Neural cell (in vitro differentiated cells): Measurements from ENCODE around the gene CACNA1H. TPM values are rescaled to one million over a fixed set of nuclear protein-coding genes. Genes with fewer than 3 reads are reported as not detected.

Experiments
- H2AFZ ChIP-seq: fragments of 200-600, 300-800 bp; sonication (generic), shearing (Covaris generic); 2 replicates; pipeline ENCODE4 v1.6.0; 2014; ENCODE audit warnings: low read depth, mild to moderate bottlenecking, antibody characterized with exemption, low read length, moderate library complexity
- H3F3A ChIP-seq: fragments of 200-600 bp; shearing (Covaris generic); 2 replicates; pipeline ENCODE4 v1.6.1; 2016; ENCODE audit warnings: mild to moderate bottlenecking, moderate library complexity, mixed read lengths, antibody characterized with exemption, low read length; ENCODE audit not compliant: insufficient read depth, poor library complexity, severe bottlenecking
- H3K27ac ChIP-seq: fragments of 200-600, 300-800 bp; sonication (generic), shearing (Covaris generic); 2 replicates; pipeline ENCODE4 v1.5.1; 2014; ENCODE audit warnings: mild to moderate bottlenecking, low read length, moderate library complexity
- H3K27me3 ChIP-seq: fragments of 300-800, 200-600 bp; sonication (generic), shearing (Covaris generic); 2 replicates; pipeline ENCODE4 v1.6.0; 2014; ENCODE audit warnings: mild to moderate bottlenecking, low read depth, low read length, moderate library complexity; ENCODE audit not compliant: insufficient read depth
- H3K36me3 ChIP-seq: fragments of 300-800, 200-600 bp; sonication (generic), shearing (Covaris generic); 2 replicates; pipeline ENCODE4 v1.5.1; 2014; ENCODE audit warnings: mild to moderate bottlenecking, antibody characterized with exemption, low read length, moderate library complexity; ENCODE audit not compliant: insufficient read depth
- H3K4me2 ChIP-seq: fragments of 300-800, 200-600 bp; sonication (generic), shearing (Covaris generic); 2 replicates; pipeline ENCODE4 v1.6.0; 2014; ENCODE audit warnings: mild to moderate bottlenecking, low read length
- H3K4me3 ChIP-seq: fragments of 300-800, 200-600 bp; sonication (generic), shearing (Covaris generic); 2 replicates; pipeline ENCODE4 v1.5.1; 2014; ENCODE audit warnings: mild to moderate bottlenecking, low read length, moderate library complexity
- H3K79me2 ChIP-seq: fragments of 200-600 bp; shearing (Covaris generic); replicated peaks from 2 replicates; pipeline ENCODE4 v1.6.0; 2014; ENCODE audit warnings: mild to moderate bottlenecking, low read length, moderate library complexity; ENCODE audit not compliant: insufficient read depth
- H3K9ac ChIP-seq: fragments of 300-800, 200-600 bp; sonication (generic), shearing (Covaris generic); 2 replicates; pipeline ENCODE4 v1.6.1; 2016; ENCODE audit warnings: mild to moderate bottlenecking, low read length, mixed read lengths
- H3K9me2 ChIP-seq: fragments of 200-600 bp; shearing (Covaris generic); 2 replicates; pipeline ENCODE4 v1.6.1; 2016; ENCODE audit warnings: mild to moderate bottlenecking, low read length, mixed read lengths; ENCODE audit not compliant: insufficient read depth
- H3K9me3 ChIP-seq: fragments of 200-600, 300-800 bp; sonication (generic), shearing (Covaris generic); 2 replicates; pipeline ENCODE4 v1.6.1; 2016; ENCODE audit warnings: mild to moderate bottlenecking, mixed run types, low read length, moderate library complexity, mixed read lengths
- H4K20me1 ChIP-seq: fragments of 200-600 bp; shearing (Covaris generic); 2 replicates; pipeline ENCODE4 v1.6.1; 2016; ENCODE audit warnings: mild to moderate bottlenecking, mixed run types; ENCODE audit not compliant: insufficient read depth
- EP300 ChIP-seq: fragments of 450-650 bp; conservative IDR thresholded peaks from 2 replicates; pipeline ENCODE4 v1.6.1; 2014; ENCODE audit warnings: antibody characterized with exemption, mild to moderate bottlenecking, moderate library complexity; ENCODE audit not compliant: poor library complexity, severe bottlenecking
- EZH2 ChIP-seq: fragments of 200-600, 300-800 bp; shearing (Covaris generic), sonication (generic); IDR thresholded peaks from 2 replicates; pipeline ENCODE4 v1.6.1; 2014; ENCODE audit warnings: antibody characterized with exemption, low read length, borderline replicate concordance, mild to moderate bottlenecking; ENCODE audit not compliant: insufficient read depth, poor library complexity, severe bottlenecking
- MXI1 ChIP-seq: fragments of 450-650 bp; conservative IDR thresholded peaks from 2 replicates; pipeline ENCODE4 v1.6.1; 2014; ENCODE audit warnings: antibody characterized with exemption, mild to moderate bottlenecking; ENCODE audit not compliant: poor library complexity, severe bottlenecking
- POLR2AphosphoS5 ChIP-seq: IDR thresholded peaks from 2 replicates; pipeline ENCODE4 v1.6.1; 2012
- RAD21 ChIP-seq: fragments of 450-650 bp; conservative IDR thresholded peaks from 2 replicates; pipeline ENCODE4 v1.6.1; 2014; ENCODE audit warnings: antibody characterized with exemption, mild to moderate bottlenecking, moderate library complexity
- REST ChIP-seq: IDR thresholded peaks from 2 replicates; pipeline ENCODE4 v1.6.1; 2012; ENCODE audit warnings: borderline replicate concordance
- SMC3 ChIP-seq: fragments of 450-650 bp; conservative IDR thresholded peaks from 2 replicates; pipeline ENCODE4 v1.6.1; 2014; ENCODE audit warnings: antibody characterized with exemption, mild to moderate bottlenecking, moderate library complexity; ENCODE audit not compliant: poor library complexity
- TAF1 ChIP-seq: IDR thresholded peaks from 2 replicates; pipeline ENCODE4 v1.6.1; 2012; ENCODE audit warnings: low read depth
- polyA plus RNA-seq: library from polyadenylated mRNA; depleted of rRNA; stranded (reverse); fragments of >200 nt; gene quantifications from 2 replicates; pipeline ENCODE4 v1.2.3, GENCODE V29; 2014
- TF ChIP-seq, protein P1 (sequence below): fragments of 450-650 bp; IDR thresholded peaks from 2 replicates; pipeline ENCODE4 v1.5.1; 2014; ENCODE audit warnings: antibody characterized with exemption, mild to moderate bottlenecking, moderate library complexity; ENCODE audit not compliant: poor library complexity, severe bottlenecking

The CACNA1H gene
- polyA plus RNA-seq, 1 donor from 2014 or later: 27.7 TPM

DNA sequence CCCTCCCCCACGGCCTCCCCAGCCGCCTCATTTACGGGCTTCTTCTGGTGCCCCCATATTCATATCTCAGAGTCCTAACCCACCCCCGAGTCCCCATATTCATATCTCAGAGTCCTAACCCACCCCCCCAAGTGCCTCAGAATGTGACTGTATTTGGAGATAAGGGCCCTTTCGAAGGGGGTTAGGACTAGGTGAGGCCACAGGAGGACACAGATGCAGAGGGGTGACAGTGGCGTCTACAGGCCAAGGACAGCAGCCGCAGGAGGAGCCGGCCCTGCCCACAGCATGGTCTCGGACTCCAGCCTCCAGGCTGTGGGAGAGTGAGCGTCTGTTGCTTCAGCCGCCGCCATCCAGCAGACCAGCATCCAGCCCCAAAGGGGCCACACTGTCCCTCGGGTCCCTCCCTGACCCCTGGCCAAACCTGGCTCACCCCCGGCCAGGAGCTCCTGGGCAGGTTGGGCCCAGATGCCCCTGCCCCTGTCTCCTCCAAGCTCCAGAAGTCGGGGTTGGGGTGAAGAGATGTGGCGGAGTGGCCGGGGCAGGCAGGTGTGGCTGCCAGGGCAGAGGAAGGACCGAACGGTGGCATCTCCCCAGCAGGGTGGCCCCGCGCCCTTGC is 25.5 kb downstream of the CACNA1H start:
- no peaks in the 10 kb centered on the region for H3K27me3 ChIP-seq
- H2AFZ ChIP-seq: no peak overlapping the region
- H3K79me2 ChIP-seq: no peaks in the 10 kb centered on the region
- H3F3A ChIP-seq: no peaks in the 10 kb centered on the region
- no peak overlapping the region for H3K4me3 ChIP-seq
- no peaks in the 10 kb centered on the region for H3K9me3 ChIP-seq
- no peak overlapping the region for H3K4me2 ChIP-seq
- no peaks in the 10 kb centered on the region for H3K9me2 ChIP-seq
- no peaks in the 10 kb centered on the region for H3K36me3 ChIP-seq
- TF ChIP-seq POLR2AphosphoS5 (no peak), TAF1 (no peak), EP300 (no peak), MXI1 (no peak), RAD21 (no peak), REST (no peak), SMC3 (no peak), EZH2 (no peak)
- TF ChIP-seq, protein P1, sequence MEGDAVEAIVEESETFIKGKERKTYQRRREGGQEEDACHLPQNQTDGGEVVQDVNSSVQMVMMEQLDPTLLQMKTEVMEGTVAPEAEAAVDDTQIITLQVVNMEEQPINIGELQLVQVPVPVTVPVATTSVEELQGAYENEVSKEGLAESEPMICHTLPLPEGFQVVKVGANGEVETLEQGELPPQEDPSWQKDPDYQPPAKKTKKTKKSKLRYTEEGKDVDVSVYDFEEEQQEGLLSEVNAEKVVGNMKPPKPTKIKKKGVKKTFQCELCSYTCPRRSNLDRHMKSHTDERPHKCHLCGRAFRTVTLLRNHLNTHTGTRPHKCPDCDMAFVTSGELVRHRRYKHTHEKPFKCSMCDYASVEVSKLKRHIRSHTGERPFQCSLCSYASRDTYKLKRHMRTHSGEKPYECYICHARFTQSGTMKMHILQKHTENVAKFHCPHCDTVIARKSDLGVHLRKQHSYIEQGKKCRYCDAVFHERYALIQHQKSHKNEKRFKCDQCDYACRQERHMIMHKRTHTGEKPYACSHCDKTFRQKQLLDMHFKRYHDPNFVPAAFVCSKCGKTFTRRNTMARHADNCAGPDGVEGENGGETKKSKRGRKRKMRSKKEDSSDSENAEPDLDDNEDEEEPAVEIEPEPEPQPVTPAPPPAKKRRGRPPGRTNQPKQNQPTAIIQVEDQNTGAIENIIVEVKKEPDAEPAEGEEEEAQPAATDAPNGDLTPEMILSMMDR: no peak
- H4K20me1 ChIP-seq: no peaks in the 10 kb centered on the region
- H3K9ac ChIP-seq: no peak overlapping the region
- no peak overlapping the region for H3K27ac ChIP-seq

GRCh38 chr16:1180549-1181403 is 27.9 kb downstream of the CACNA1H start:
- H3K9me2 ChIP-seq: no peaks in the 10 kb centered on the region
- H3K9ac ChIP-seq: no peak overlapping the region
- TF ChIP-seq RAD21 (no peak), POLR2AphosphoS5 (no peak), EZH2 (no peak), REST (no peak), MXI1 (no peak)
- TF ChIP-seq, protein P1: no peak
- H2AFZ ChIP-seq: no peak overlapping the region
- H3K4me2 ChIP-seq: no peak overlapping the region
- no peaks in the 10 kb centered on the region for H3K9me3 ChIP-seq
- H4K20me1 ChIP-seq: no peaks in the 10 kb centered on the region
- no peak overlapping the region for H3K27ac ChIP-seq
- H3K27me3 ChIP-seq: no peaks in the 10 kb centered on the region
- no peaks in the 10 kb centered on the region for H3K79me2 ChIP-seq
- no peaks in the 10 kb centered on the region for H3K36me3 ChIP-seq
- no peak overlapping the region for H3K4me3 ChIP-seq
- no peaks in the 10 kb centered on the region for H3F3A ChIP-seq
